Endothelial cell of umbilical vein (primary cell): ENCODE measurements around the gene DOCK1. TPM values are rescaled to one million over a fixed set of nuclear protein-coding genes. Genes with fewer than 3 reads are reported as not detected.
A peak's percentile ranks its signal among the peaks of the same experiment; 100 is the strongest.

Experiments
- BruUV-seq: library from RNA; stranded (reverse); fragments of 400-500 nt; replicated peaks from 2 replicates; lab custom pipeline; 2021; lab: Mats Ljungman, UMichigan
- CTCF ChIA-PET: fragments of 300-600, 350-600 bp; sonication (Branson Sonifier 250); formaldehyde crosslinking; loops from one replicate; lab custom pipeline; 2021; ENCODE audit warnings: antibody characterized with exemption, inconsistent platforms; lab: Charles Lee
- POLR2A ChIA-PET: fragments of 300-600, 350-600 bp; sonication (Branson Sonifier 250); formaldehyde crosslinking; loops from one replicate; lab custom pipeline; 2021; ENCODE audit warnings: antibody characterized with exemption, inconsistent platforms; lab: Charles Lee
- DNase-seq: peaks from one replicate; pipeline ENCODE4 v3.0.0-alpha.2; 2011; ENCODE audit warnings: low read depth, low spot score
- FAIRE-seq: peaks from 2 replicates; lab custom pipeline; 2011; peaks lifted over from hg19 to GRCh38; lab: Jason Lieb, UNC
- H2AFZ ChIP-seq: 2 replicates; pipeline ENCODE4 v1.6.0; 2012; ENCODE audit warnings: low read depth, low read length, control low read depth, inconsistent platforms
- H3K27ac ChIP-seq: 2 replicates; pipeline ENCODE4 v1.5.1; 2011; ENCODE audit warnings: low read depth, mild to moderate bottlenecking, control low read depth, low read length, moderate library complexity; ENCODE audit not compliant: insufficient read depth
- H3K27me3 ChIP-seq, 2 experiments: 2 replicates each; pipeline versions ENCODE4 v1.6.0 to v1.6.1; 2011; ENCODE audit warnings: low read length in 2 of 2, mixed read lengths in 1 of 2; ENCODE audit not compliant: control insufficient read depth in 2 of 2, insufficient read depth in 2 of 2
- H3K36me3 ChIP-seq, 2 experiments: 2 replicates in 1 of 2; 3 replicates in 1 of 2; pipeline ENCODE4 v1.5.1; 2011; ENCODE audit warnings: low read length in 2 of 2, mild to moderate bottlenecking in 1 of 2, moderate library complexity in 1 of 2; ENCODE audit not compliant: control insufficient read depth in 2 of 2, insufficient read depth in 2 of 2; ENCODE audit errors: extremely low read depth in 1 of 2
- H3K4me1 ChIP-seq: 3 replicates; pipeline ENCODE4 v1.5.1; 2011; ENCODE audit warnings: mild to moderate bottlenecking, low read length; ENCODE audit not compliant: control insufficient read depth, insufficient read depth; ENCODE audit errors: extremely low read depth
- H3K4me2 ChIP-seq: 2 replicates; pipeline ENCODE4 v1.6.1; 2011; ENCODE audit warnings: low read length, control low read depth, mixed read lengths; ENCODE audit not compliant: insufficient read depth
- H3K4me3 ChIP-seq, 3 experiments: fragments of 200-600 bp in 1 of 3; sonication (generic), shearing (Covaris generic) in 1 of 3; replicated peaks in 1 of 3; 2 replicates each; pipeline ENCODE4 v1.5.1; 2011 to 2016; ENCODE audit warnings: control low read depth in 3 of 3, low read length in 3 of 3, mild to moderate bottlenecking in 2 of 3, inconsistent platforms in 1 of 3, low read depth in 1 of 3, moderate library complexity in 1 of 3; ENCODE audit not compliant: insufficient read depth in 1 of 3
- H3K79me2 ChIP-seq: 2 replicates; pipeline ENCODE4 v1.6.0; 2012; ENCODE audit warnings: low read length, inconsistent platforms; ENCODE audit not compliant: control insufficient read depth, insufficient read depth
- H3K9ac ChIP-seq: replicated peaks from 2 replicates; pipeline ENCODE3; 2011; ENCODE audit warnings: low read length, control low read depth; ENCODE audit not compliant: insufficient read depth; ENCODE audit errors: extremely low read depth
- H3K9me1 ChIP-seq: replicated peaks from 3 replicates; pipeline ENCODE4 v1.6.0; 2011; ENCODE audit warnings: mild to moderate bottlenecking, low read length; ENCODE audit not compliant: control insufficient read depth, insufficient read depth; ENCODE audit errors: extremely low read depth
- H3K9me3 ChIP-seq: replicated peaks from 2 replicates; pipeline ENCODE4 v1.5.1; 2012; ENCODE audit warnings: low read length, inconsistent platforms; ENCODE audit not compliant: control insufficient read depth, insufficient read depth
- H4K20me1 ChIP-seq: replicated peaks from 2 replicates; pipeline ENCODE3; 2011; ENCODE audit warnings: mild to moderate bottlenecking, low read length; ENCODE audit not compliant: control insufficient read depth, insufficient read depth; ENCODE audit errors: extremely low read depth
- EZH2 ChIP-seq: IDR thresholded peaks from 2 replicates; pipeline ENCODE4 v1.6.1; 2012; ENCODE audit warnings: borderline replicate concordance, low read depth, mild to moderate bottlenecking, moderate library complexity, low read length, inconsistent platforms; ENCODE audit not compliant: severe bottlenecking
- GATA2 ChIP-seq: IDR thresholded peaks from 2 replicates; pipeline ENCODE4 v1.7.0; 2011; ENCODE audit warnings: low read depth, mild to moderate bottlenecking, moderate library complexity, mixed read lengths, low read length; ENCODE audit not compliant: insufficient read length, insufficient read depth
- JUN ChIP-seq: IDR thresholded peaks from 2 replicates; pipeline ENCODE4 v1.6.1; 2011; ENCODE audit warnings: borderline replicate concordance, low read depth; ENCODE audit not compliant: insufficient read length, insufficient read depth
- MAX ChIP-seq: IDR thresholded peaks from 2 replicates; pipeline ENCODE4 v1.6.1; 2011; ENCODE audit not compliant: insufficient read depth, insufficient read length
- MYC ChIP-seq: IDR thresholded peaks from one replicate; pipeline ENCODE4 v1.6.1; 2011; ENCODE audit warnings: mild to moderate bottlenecking, low read depth, low read length
- POLR2A ChIP-seq: IDR thresholded peaks from 2 replicates; pipeline ENCODE4 v1.6.1; 2012; ENCODE audit warnings: low read depth, mild to moderate bottlenecking, control low read depth, low read length
- POLR2AphosphoS5 ChIP-seq: IDR thresholded peaks from 2 replicates; pipeline ENCODE4 v1.6.1; 2012; ENCODE audit warnings: low read depth, mild to moderate bottlenecking, control low read depth, low read length, moderate library complexity; ENCODE audit not compliant: insufficient read depth
- dilution Hi-C: fragments of 300-500 bp; cut with MboI; formaldehyde crosslinking; loops from one replicate; pipeline ENCODE4 v1.15.0; 2019; ENCODE audit warnings: low sequenced_read_pairs; ENCODE audit not compliant: extremely low pct_ligation_motif_present
- intact Hi-C: fragments of 100-400 bp; cut with micrococcal nuclease; formaldehyde crosslinking; loops from one replicate; pipeline ENCODE4 v1.10.0; 2022
- polyA plus RNA-seq, 4 experiments: library from polyadenylated mRNA; depleted of rRNA in 3 of 4; stranded (reverse) in 3 of 4; unstranded in 1 of 4; fragments of >200 nt; gene quantifications; 2 replicates each; pipeline versions ENCODE4 v1.2.1 to v1.2.3, GENCODE V29; 2011 to 2012; ENCODE audit warnings: missing spikeins in 1 of 4
- total RNA-seq: library from RNA; stranded (reverse); gene quantifications from 2 replicates; pipeline ENCODE4 v1.2.3, GENCODE V29; 2021
- TF ChIP-seq, protein P1 (sequence below), 2 donors: IDR thresholded peaks; 1 replicate in 1 of 2; 2 replicates in 1 of 2; pipeline ENCODE4 v1.5.1; 2011; ENCODE audit warnings: low read length in 2 of 2, mild to moderate bottlenecking in 2 of 2, moderate library complexity in 2 of 2, control low read depth in 1 of 2, inconsistent platforms in 1 of 2, low read depth in 1 of 2; ENCODE audit not compliant: insufficient read depth in 1 of 2; ENCODE audit errors: extremely low read depth in 1 of 2

DOCK1 gene
- total and polyA plus RNA-seq, 2 donors (not counting 3 experiments of a cell fraction or from before 2014, with no cell fraction given) = 22.5 to 83.1 TPM

- Histone ChIP-seq H3K9me1 (no peaks in the 10 kb centered on the region), H3K79me2 (no peaks in the 10 kb centered on the region), H3K9me3 (no peaks in the 10 kb centered on the region), H3K4me1 (no peaks in the 10 kb centered on the region), H3K36me3 (peaks cover 0 to 3% of the 10 kb centered on the region in 2 experiments), H3K4me3 (no peak overlapping the region), H3K9ac (no peak overlapping the region), H3K27ac (no peak overlapping the region), H3K27me3 (no peaks in the 10 kb centered on the region), H2AFZ (no peak overlapping the region), H3K4me2 (no peak overlapping the region), H4K20me1 (no peaks in the 10 kb centered on the region)
- TF ChIP-seq MYC = no peak
- no peak for TF ChIP-seq POLR2A
- TF ChIP-seq MAX = no peak
- TF ChIP-seq EZH2 = no peak
- no peak for TF ChIP-seq POLR2AphosphoS5
- TF ChIP-seq, protein P1, sequence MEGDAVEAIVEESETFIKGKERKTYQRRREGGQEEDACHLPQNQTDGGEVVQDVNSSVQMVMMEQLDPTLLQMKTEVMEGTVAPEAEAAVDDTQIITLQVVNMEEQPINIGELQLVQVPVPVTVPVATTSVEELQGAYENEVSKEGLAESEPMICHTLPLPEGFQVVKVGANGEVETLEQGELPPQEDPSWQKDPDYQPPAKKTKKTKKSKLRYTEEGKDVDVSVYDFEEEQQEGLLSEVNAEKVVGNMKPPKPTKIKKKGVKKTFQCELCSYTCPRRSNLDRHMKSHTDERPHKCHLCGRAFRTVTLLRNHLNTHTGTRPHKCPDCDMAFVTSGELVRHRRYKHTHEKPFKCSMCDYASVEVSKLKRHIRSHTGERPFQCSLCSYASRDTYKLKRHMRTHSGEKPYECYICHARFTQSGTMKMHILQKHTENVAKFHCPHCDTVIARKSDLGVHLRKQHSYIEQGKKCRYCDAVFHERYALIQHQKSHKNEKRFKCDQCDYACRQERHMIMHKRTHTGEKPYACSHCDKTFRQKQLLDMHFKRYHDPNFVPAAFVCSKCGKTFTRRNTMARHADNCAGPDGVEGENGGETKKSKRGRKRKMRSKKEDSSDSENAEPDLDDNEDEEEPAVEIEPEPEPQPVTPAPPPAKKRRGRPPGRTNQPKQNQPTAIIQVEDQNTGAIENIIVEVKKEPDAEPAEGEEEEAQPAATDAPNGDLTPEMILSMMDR (IDR thresholded peaks at IDR 0.05; ENCODE audit: extremely low read depth in 1 of 2, insufficient read depth in 1 of 2, low read depth in 1 of 2, low read length in 2 of 2) = peak; percentile 30
- no peak for TF ChIP-seq JUN
- TF ChIP-seq GATA2 = no peak
- DNase-seq (peak; percentile 27), FAIRE-seq (peak; percentile 43)
- intact Hi-C loops (loop anchor here (1.0 to 10.0 kb wide), 3 partner anchors 112 to 500 kb away; partner anchors contain the start of gene INSYN2A), dilution Hi-C loops (no loop called here)
- ChIA-PET CTCF (no interaction called here), POLR2A (no interaction called here)
- no TSS peak for BruUV-seq
Measured at GRCh38 chr10:127354992-127355391, 449.8 kb downstream of the DOCK1 start.
